AG10803 (cell line): ENCODE results near the gene PLD3.
"Not testable (repeated sequence)": the region's sequence is repeated elsewhere in the genome, so short reads cannot be mapped to it uniquely, and the experiment has no call there.

ENCODE experiments used
- DNase-seq: peaks from one replicate; pipeline ENCODE4 v3.0.0; 2010; ENCODE audit warnings: low read depth
- H3K4me3 ChIP-seq: 2 replicates; pipeline ENCODE4 v1.5.1; 2011; ENCODE audit warnings: mild to moderate bottlenecking, low read length, control low read depth
- CTCF ChIP-seq: conservative IDR thresholded peaks from 2 replicates; pipeline ENCODE4 v1.5.1; 2011; ENCODE audit warnings: mild to moderate bottlenecking, low read length, control low read depth, inconsistent platforms

PLD3 gene

GRCh38 chr19:40407714-40408597, 59.5 kb downstream of the PLD3 start:
- no peak for TF ChIP-seq CTCF
- DNase-seq, result no peak

GRCh38 chr19:40408598-40408925, 60.1 kb downstream of the PLD3 start:
- not testable (repeated sequence) for H3K4me3 ChIP-seq

More at GRCh38 chr19:40407714-40408597, 59.5 kb downstream of the PLD3 start:
- no peak overlapping the region for H3K4me3 ChIP-seq

GRCh38 chr19:40410030-40410389, 61.5 kb downstream of the PLD3 start:
- DNase-seq, result no peak
- no peak for TF ChIP-seq CTCF
- no peak overlapping the region for H3K4me3 ChIP-seq

More at GRCh38 chr19:40408598-40408925, 60.1 kb downstream of the PLD3 start:
- not testable (repeated sequence) for DNase-seq

- TF ChIP-seq CTCF, result no peak
- no peak for DNase-seq
- H3K4me3 ChIP-seq, result no peak overlapping the region
Measured at GRCh38 chr19:40411125-40411842, 62.8 kb downstream of the PLD3 start.

- no peak for TF ChIP-seq CTCF
- no peak for DNase-seq
- H3K4me3 ChIP-seq, result no peak overlapping the region
Measured at GRCh38 chr19:40411958-40412499, 63.5 kb downstream of the PLD3 start.

GRCh38 chr19:40412866-40413265, 64.4 kb downstream of the PLD3 start:
- DNase-seq, result no peak
- no peak overlapping the region for H3K4me3 ChIP-seq
- TF ChIP-seq CTCF, result no peak

GRCh38 chr19:40413291-40413845, 64.9 kb downstream of the PLD3 start, which contains the start of gene PRX:
PRX (minus strand) TSS chr19:40413378; CDS start chr19:40407932, 5,446 bp downstream.
- no peak for TF ChIP-seq CTCF
- H3K4me3 ChIP-seq, result no peak within 1 kb of the TSS
- no peak for DNase-seq
